WTC11 (cell line): Measurements from ENCODE around the gene EPB41. TPM values are rescaled to one million over a fixed set of nuclear protein-coding genes. Genes with fewer than 3 reads are reported as not detected.
"Not testable (repeated sequence)": the region's sequence is repeated elsewhere in the genome, so short reads cannot be mapped to it uniquely, and the experiment has no call there.

Experiments used
- ATAC-seq: fragments of 200-7000 bp; cut with Tn5 transposase; 2 replicates; pipeline ENCODE4 v1.10.0; 2021; ENCODE audit warnings: mild to moderate bottlenecking, moderate library complexity
- CTCF ChIA-PET: fragments of 300-600 bp; sonication (Branson Sonifier 250); formaldehyde crosslinking; loops from one replicate; lab custom pipeline; 2021; ENCODE audit warnings: antibody characterized with exemption; lab: Charles Lee
- POLR2A ChIA-PET: fragments of 350-600 bp; sonication (Branson Sonifier 250); formaldehyde crosslinking; loops from one replicate; lab custom pipeline; 2021; ENCODE audit warnings: antibody characterized with exemption; lab: Charles Lee
- DNase-seq: peaks from one replicate; pipeline ENCODE4 v3.0.0; 2021; ENCODE audit warnings: low spot score
- H3K27ac Mint-ChIP-seq: 2 replicates; pipeline ENCODE4 v1.8.0; 2021; ENCODE audit warnings: mixed read lengths
- H3K27me3 Mint-ChIP-seq: 2 replicates; pipeline ENCODE4 v1.8.0; 2021; ENCODE audit warnings: low read depth, mild to moderate bottlenecking, moderate library complexity, mixed read lengths
- H3K36me3 Mint-ChIP-seq: 2 replicates; pipeline ENCODE4 v1.8.0; 2021; ENCODE audit warnings: mixed read lengths
- H3K4me1 Mint-ChIP-seq: 2 replicates; pipeline ENCODE4 v1.8.0; 2022; ENCODE audit warnings: mixed read lengths
- H3K4me3 Mint-ChIP-seq: 2 replicates; pipeline ENCODE4 v1.8.0; 2021; ENCODE audit warnings: mild to moderate bottlenecking, moderate library complexity, mixed read lengths
- H3K9me3 Mint-ChIP-seq: 2 replicates; pipeline ENCODE4 v1.8.0; 2021; ENCODE audit warnings: mixed read lengths
- AR ChIP-seq: fragments of 250-450 bp; sonication (Bioruptor Pico); IDR thresholded peaks from 2 replicates; pipeline ENCODE4 v1.9.0; 2021; ENCODE audit warnings: mild to moderate bottlenecking
- ATF2 ChIP-seq: sonication (generic); formaldehyde crosslinking; IDR thresholded peaks from 2 replicates; pipeline ENCODE4 v1.8.1; 2022; ENCODE audit warnings: low read depth, missing genetic modification reagents, borderline replicate concordance
- MLX ChIP-seq: sonication (generic); formaldehyde crosslinking; IDR thresholded peaks from 2 replicates; pipeline ENCODE4 v1.8.1; 2023; ENCODE audit warnings: mild to moderate bottlenecking, missing genetic modification reagents, moderate library complexity
- MXD4 ChIP-seq: fragments of 250-450 bp; sonication (Bioruptor Pico); IDR thresholded peaks from 2 replicates; pipeline ENCODE4 v1.8.0; 2021; ENCODE audit warnings: mild to moderate bottlenecking, moderate library complexity, borderline replicate concordance
- MYBL2 ChIP-seq: sonication (generic); formaldehyde crosslinking; IDR thresholded peaks from 2 replicates; pipeline ENCODE4 v1.8.1; 2023; ENCODE audit warnings: mild to moderate bottlenecking, moderate library complexity, missing genetic modification reagents
- NFE2L1 ChIP-seq: sonication (generic); formaldehyde crosslinking; IDR thresholded peaks from 2 replicates; pipeline ENCODE4 v1.8.1; 2023; ENCODE audit warnings: missing genetic modification reagents
- SMAD3 ChIP-seq: sonication (generic); formaldehyde crosslinking; IDR thresholded peaks from 2 replicates; pipeline ENCODE4 v1.8.0; 2022; ENCODE audit warnings: missing genetic modification reagents, mild to moderate bottlenecking, borderline replicate concordance
- ZNF416 ChIP-seq: fragments of 250-450 bp; sonication (Bioruptor Pico); IDR thresholded peaks from 2 replicates; pipeline ENCODE4 v1.9.0; 2021; ENCODE audit warnings: mild to moderate bottlenecking, inconsistent platforms
- ZNF671 ChIP-seq: fragments of 250-450 bp; sonication (Bioruptor Pico); IDR thresholded peaks from 2 replicates; pipeline ENCODE4 v1.8.0; 2021; ENCODE audit warnings: mild to moderate bottlenecking
- ZSCAN18 ChIP-seq: fragments of 250-450 bp; sonication (Bioruptor Pico); IDR thresholded peaks from 2 replicates; pipeline ENCODE4 v2.1.2; 2022; ENCODE audit warnings: mild to moderate bottlenecking, moderate library complexity
- total RNA-seq: library from RNA; stranded (reverse); gene quantifications from 3 replicates; pipeline ENCODE4 v1.2.3, GENCODE V29; 2021
- TF ChIP-seq, protein P1 (sequence below): sonication (generic); formaldehyde crosslinking; IDR thresholded peaks from 2 replicates; pipeline ENCODE4 v1.8.1; 2023; ENCODE audit warnings: mild to moderate bottlenecking, missing genetic modification reagents, moderate library complexity

EPB41 gene
- total RNA-seq, 1 experiment from 2014 or later, result 85.0 TPM

GRCh38 chr1:29128739-29129138 is 214.4 kb downstream of the EPB41 start (continued):
- TF ChIP-seq AR (CRISPR knock-in tag) (no peak), NFE2L1 (no peak), MLX (no peak)
- TF ChIP-seq, all 79 proteins: peak for 0

- H3K9me3 Mint-ChIP-seq, result no peaks in the 10 kb centered on the region
- TF ChIP-seq, protein P1, sequence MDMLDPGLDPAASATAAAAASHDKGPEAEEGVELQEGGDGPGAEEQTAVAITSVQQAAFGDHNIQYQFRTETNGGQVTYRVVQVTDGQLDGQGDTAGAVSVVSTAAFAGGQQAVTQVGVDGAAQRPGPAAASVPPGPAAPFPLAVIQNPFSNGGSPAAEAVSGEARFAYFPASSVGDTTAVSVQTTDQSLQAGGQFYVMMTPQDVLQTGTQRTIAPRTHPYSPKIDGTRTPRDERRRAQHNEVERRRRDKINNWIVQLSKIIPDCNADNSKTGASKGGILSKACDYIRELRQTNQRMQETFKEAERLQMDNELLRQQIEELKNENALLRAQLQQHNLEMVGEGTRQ (CRISPR knock-in tag), result no peak
- no peak for TF ChIP-seq ZNF416 (CRISPR knock-in tag)
- TF ChIP-seq ATF2, result no peak
- ChIA-PET CTCF (no interaction called here), POLR2A (no interaction called here)
- peaks cover 4% of the 10 kb centered on the region; the same call in 1 of the 2 replicates for H3K27me3 Mint-ChIP-seq
- ATAC-seq (no peak), DNase-seq (no peak)
- no peaks in the 10 kb centered on the region for H3K36me3 Mint-ChIP-seq
- H3K27ac Mint-ChIP-seq, result no peak overlapping the region
- H3K4me1 Mint-ChIP-seq, result peaks cover 14% of the 10 kb centered on the region
- H3K4me3 Mint-ChIP-seq, result no peak overlapping the region
Measured at GRCh38 chr1:29129916-29130315, 215.5 kb downstream of the EPB41 start.

DNA sequence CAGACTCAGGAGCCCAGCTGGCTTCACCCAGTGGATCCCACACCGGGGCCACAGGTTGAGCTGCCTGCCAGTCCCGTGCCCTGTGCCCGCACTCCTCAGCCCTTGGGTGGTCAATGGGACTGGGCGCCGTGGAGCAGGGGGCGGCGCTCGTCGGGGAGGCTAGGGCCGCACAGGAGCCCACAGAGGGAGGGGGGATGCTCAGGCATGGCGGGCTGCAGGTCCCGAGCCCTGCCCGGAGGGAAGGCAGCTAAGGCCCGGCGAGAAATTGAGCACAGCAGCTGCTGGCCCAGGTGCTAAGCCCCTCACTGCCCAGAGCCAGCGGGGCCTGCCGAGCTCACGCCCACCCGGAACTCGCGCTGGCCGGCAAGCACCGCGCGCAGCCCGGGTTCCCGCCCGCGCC is 216.7 kb downstream of the EPB41 start:
- H3K27me3 Mint-ChIP-seq, POLR2A ChIA-PET, H3K36me3 Mint-ChIP-seq, ATAC-seq, H3K4me1 Mint-ChIP-seq, H3K4me3 Mint-ChIP-seq, H3K27ac Mint-ChIP-seq, DNase-seq, H3K9me3 Mint-ChIP-seq: not testable (repeated sequence)
- CTCF ChIA-PET, result interaction anchor here (1.0 to 1.1 kb wide), 2 partner anchors 9 to 13 kb away, joined by 3 to 5 read pairs; no protein-coding TSS in a partner anchor

GRCh38 chr1:29133861-29134694 is 219.7 kb downstream of the EPB41 start:
- ATAC-seq, result peak; percentile 28
- Mint-ChIP-seq H3K36me3 (no peaks in the 10 kb centered on the region), H3K4me1 (peaks cover 13% of the 10 kb centered on the region), H3K9me3 (no peaks in the 10 kb centered on the region), H3K27me3 (no peaks in the 10 kb centered on the region), H3K4me3 (no peak overlapping the region), H3K27ac (no peak overlapping the region)
- DNase-seq, result no peak
- no peak for TF ChIP-seq NFE2L1
- TF ChIP-seq MYBL2 (CRISPR knock-in tag), result no peak
- TF ChIP-seq ZNF671, result no peak
- ChIA-PET POLR2A (interaction anchor here (1.1 kb wide), 1 partner anchor 37 kb away, joined by 3 read pairs; no protein-coding TSS in a partner anchor), CTCF (interaction anchor here (0.7 to 1.3 kb wide), 4 partner anchors 10 to 68 kb away, joined by 3 to 4 read pairs (median 4); partner anchors contain the start of gene TMEM200B)

DNA sequence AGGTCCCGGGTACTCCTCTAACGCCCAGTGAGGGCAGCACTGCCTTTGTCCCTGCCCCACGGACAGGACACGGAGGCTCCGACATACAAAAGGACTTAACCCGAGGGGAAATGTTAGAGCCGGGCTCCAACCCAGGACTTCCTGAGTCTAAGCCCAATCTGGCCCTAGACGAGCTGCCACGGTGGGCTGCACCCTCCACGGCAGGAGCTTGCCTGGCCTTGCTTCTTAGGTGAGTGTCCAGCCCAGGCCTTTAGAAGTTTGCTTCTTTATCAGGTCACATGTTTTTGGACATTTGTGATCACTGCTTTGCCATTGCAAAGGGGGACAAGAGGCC is 220.3 kb downstream of the EPB41 start:
- ATAC-seq, result peak; percentile 32
- no peak for DNase-seq
- no peaks in the 10 kb centered on the region for H3K9me3 Mint-ChIP-seq
- peaks cover 13% of the 10 kb centered on the region for H3K4me1 Mint-ChIP-seq
- no peak overlapping the region for H3K4me3 Mint-ChIP-seq
- ChIA-PET POLR2A (interaction anchor here (0.7 to 1.1 kb wide), 2 partner anchors 10 to 36 kb away, joined by 3 read pairs; partner anchors contain the start of gene TMEM200B), CTCF (interaction anchor here (0.7 to 1.3 kb wide), 6 partner anchors 11 to 253 kb away, joined by 3 to 4 read pairs (median 3); partner anchors contain the start of genes SRSF4 and TMEM200B)
- no peaks in the 10 kb centered on the region for H3K36me3 Mint-ChIP-seq
- TF ChIP-seq SMAD3 (CRISPR knock-in tag) (no peak), ZSCAN18 (no peak), MXD4 (CRISPR knock-in tag) (no peak)
- H3K27ac Mint-ChIP-seq, result no peak overlapping the region
- no peaks in the 10 kb centered on the region for H3K27me3 Mint-ChIP-seq
